IMR-90 (cell line): ENCODE data around the gene ATIC. TPM values are rescaled to one million over a fixed set of nuclear protein-coding genes. Genes with fewer than 3 reads are reported as not detected.
A peak's percentile ranks its signal among the peaks of the same experiment; 100 is the strongest.

Experiments used
- ATAC-seq: fragments of 200-7000 bp; cut with Tn5 transposase; 2 replicates; pipeline ENCODE4 v1.9.1; 2020; ENCODE audit warnings: low read depth, mild to moderate bottlenecking, moderate library complexity
- BruUV-seq: library from RNA; stranded (reverse); fragments of 400-500 nt; replicated peaks from 2 replicates; lab custom pipeline; 2021; lab: Mats Ljungman, UMichigan
- CTCF ChIA-PET: fragments of 300-600 bp; formaldehyde crosslinking; extraction: SDS; loops from one replicate; lab custom pipeline; 2021; ENCODE audit warnings: antibody characterized with exemption; lab: Yijun Ruan, JAX
- POLR2A ChIA-PET: fragments of 300-600 bp; sonication (Branson Sonifier 250); formaldehyde crosslinking; loops from one replicate; lab custom pipeline; 2022; ENCODE audit warnings: antibody characterized with exemption; ENCODE audit not compliant: unreplicated experiment; lab: Charles Lee
- DNase-seq: peaks from one replicate; pipeline ENCODE4 v3.0.0; 2013
- H2AFZ ChIP-seq: replicated peaks from 2 replicates; pipeline ENCODE3; 2013; ENCODE audit warnings: low read length, mild to moderate bottlenecking; ENCODE audit not compliant: poor library complexity
- H2AK5ac ChIP-seq: 2 replicates; pipeline ENCODE4 v1.6.1; 2013; ENCODE audit warnings: low read depth, low read length, inconsistent platforms
- H2AK9ac ChIP-seq: replicated peaks from 2 replicates; pipeline ENCODE3; 2013; ENCODE audit warnings: mild to moderate bottlenecking, low read depth, low read length, moderate library complexity; ENCODE audit not compliant: poor library complexity
- H2BK120ac ChIP-seq: 2 replicates; pipeline ENCODE4 v1.6.1; 2013; ENCODE audit warnings: low read depth, low read length, inconsistent platforms
- H2BK15ac ChIP-seq: 3 replicates; pipeline ENCODE4 v1.6.1; 2013; ENCODE audit warnings: low read depth, low read length, inconsistent platforms
- H2BK20ac ChIP-seq: 2 replicates; pipeline ENCODE4 v1.6.1; 2013; ENCODE audit warnings: low read depth, mild to moderate bottlenecking, inconsistent platforms, low read length, moderate library complexity
- H2BK5ac ChIP-seq: 2 replicates; pipeline ENCODE4 v1.6.1; 2013; ENCODE audit warnings: mild to moderate bottlenecking, low read depth, low read length, inconsistent platforms; ENCODE audit not compliant: poor library complexity, severe bottlenecking
- H3K14ac ChIP-seq: replicated peaks from 2 replicates; pipeline ENCODE4 v1.6.1; 2013; ENCODE audit warnings: low read depth, low read length, inconsistent platforms
- H3K18ac ChIP-seq: 2 replicates; pipeline ENCODE4 v1.6.1; 2013; ENCODE audit warnings: low read depth, low read length, control low read depth
- H3K23ac ChIP-seq: 2 replicates; pipeline ENCODE4 v1.6.1; 2013; ENCODE audit warnings: low read depth, low read length, inconsistent platforms
- H3K27ac ChIP-seq: 2 replicates; pipeline ENCODE4 v1.5.1; 2013; ENCODE audit warnings: mild to moderate bottlenecking, control low read depth, low read length; ENCODE audit not compliant: insufficient read depth
- H3K27me3 ChIP-seq: 2 replicates; pipeline ENCODE4 v1.6.1; 2013; ENCODE audit warnings: low read length; ENCODE audit not compliant: control insufficient read depth, insufficient read depth
- H3K36me3 ChIP-seq: 2 replicates; pipeline ENCODE4 v1.6.1; 2013; ENCODE audit warnings: low read length, mixed read lengths; ENCODE audit not compliant: control insufficient read depth, insufficient read depth
- H3K4ac ChIP-seq: 2 replicates; pipeline ENCODE4 v1.6.1; 2013; ENCODE audit warnings: low read depth, low read length, inconsistent platforms
- H3K4me1 ChIP-seq: 2 replicates; pipeline ENCODE4 v1.6.1; 2013; ENCODE audit warnings: low read length, mixed read lengths; ENCODE audit not compliant: control insufficient read depth, insufficient read depth
- H3K4me2 ChIP-seq: 2 replicates; pipeline ENCODE4 v1.6.1; 2013; ENCODE audit warnings: low read depth, mild to moderate bottlenecking, control low read depth, low read length, moderate library complexity
- H3K4me3 ChIP-seq: 2 replicates; pipeline ENCODE4 v1.5.1; 2013; ENCODE audit warnings: low read depth, mild to moderate bottlenecking, control low read depth, low read length, moderate library complexity; ENCODE audit not compliant: insufficient read depth
- H3K56ac ChIP-seq: 2 replicates; pipeline ENCODE4 v1.6.1; 2013; ENCODE audit warnings: low read length, inconsistent platforms; ENCODE audit not compliant: insufficient read depth; ENCODE audit errors: extremely low read depth
- H3K79me1 ChIP-seq, 2 experiments: 2 replicates each; pipeline ENCODE4 v1.6.1; 2013; ENCODE audit warnings: low read length in 2 of 2, inconsistent platforms in 1 of 2, low read depth in 1 of 2
- H3K9ac ChIP-seq: 2 replicates; pipeline ENCODE4 v1.6.1; 2013; ENCODE audit warnings: low read depth, low read length, control low read depth
- H3K9me1 ChIP-seq: 2 replicates; pipeline ENCODE4 v1.6.1; 2013; ENCODE audit warnings: low read length, inconsistent platforms; ENCODE audit not compliant: insufficient read depth
- H3K9me3 ChIP-seq: 2 replicates; pipeline ENCODE4 v1.6.1; 2013; ENCODE audit warnings: low read length; ENCODE audit not compliant: control insufficient read depth, insufficient read depth
- H4K20me1 ChIP-seq: 2 replicates; pipeline ENCODE4 v1.6.1; 2013; ENCODE audit warnings: low read length, inconsistent platforms; ENCODE audit not compliant: insufficient read depth
- H4K5ac ChIP-seq: 2 replicates; pipeline ENCODE4 v1.6.1; 2013; ENCODE audit warnings: mild to moderate bottlenecking, low read depth, low read length, control low read depth
- H4K8ac ChIP-seq, 2 experiments: 2 replicates each; pipeline ENCODE4 v1.6.1; 2013; ENCODE audit warnings: low read depth in 2 of 2, low read length in 2 of 2, control low read depth in 1 of 2, inconsistent platforms in 1 of 2
- H4K91ac ChIP-seq: 2 replicates; pipeline ENCODE4 v1.6.1; 2013; ENCODE audit warnings: low read depth, low read length, inconsistent platforms; ENCODE audit not compliant: insufficient read depth
- BHLHE40 ChIP-seq: fragments of 150-350 bp; IDR thresholded peaks from 2 replicates; pipeline ENCODE4 v1.6.1; 2016; ENCODE audit warnings: mild to moderate bottlenecking, low read depth, low read length
- CEBPB ChIP-seq: IDR thresholded peaks from 2 replicates; pipeline ENCODE4 v1.6.1; 2012; ENCODE audit warnings: low read depth, low read length, improper control_type of control experiment
- CHD1 ChIP-seq: IDR thresholded peaks from 2 replicates; pipeline ENCODE4 v1.6.1; 2012; ENCODE audit warnings: low read depth, low read length, improper control_type of control experiment
- CTCF ChIP-seq: conservative IDR thresholded peaks from 2 replicates; pipeline ENCODE4 v1.5.1; 2012; ENCODE audit warnings: mild to moderate bottlenecking, low read depth, low read length, improper control_type of control experiment
- FOS ChIP-seq: fragments of 150-350 bp; IDR thresholded peaks from 2 replicates; pipeline ENCODE4 v1.6.1; 2016; ENCODE audit warnings: low read depth, low read length
- MAFK ChIP-seq: IDR thresholded peaks from 2 replicates; pipeline ENCODE4 v1.6.1; 2012; ENCODE audit warnings: low read depth, low read length, improper control_type of control experiment
- MAZ ChIP-seq: IDR thresholded peaks from 2 replicates; pipeline ENCODE4 v1.6.1; 2012; ENCODE audit warnings: low read depth, mild to moderate bottlenecking, low read length, improper control_type of control experiment, moderate library complexity, borderline replicate concordance
- MXI1 ChIP-seq: IDR thresholded peaks from 2 replicates; pipeline ENCODE4 v1.6.1; 2012; ENCODE audit warnings: low read depth, mild to moderate bottlenecking, low read length, moderate library complexity, borderline replicate concordance
- POLR2A ChIP-seq: IDR thresholded peaks from 2 replicates; pipeline ENCODE4 v1.6.1; 2012; ENCODE audit warnings: mild to moderate bottlenecking, low read depth, low read length
- RAD21 ChIP-seq: IDR thresholded peaks from 2 replicates; pipeline ENCODE4 v1.6.1; 2012; ENCODE audit warnings: low read length, improper control_type of control experiment
- RCOR1 ChIP-seq: IDR thresholded peaks from 2 replicates; pipeline ENCODE4 v1.6.1; 2012; ENCODE audit warnings: mild to moderate bottlenecking, low read length, improper control_type of control experiment; ENCODE audit not compliant: insufficient replicate concordance
- SMC3 ChIP-seq: fragments of 150-350 bp; IDR thresholded peaks from 2 replicates; pipeline ENCODE4 v1.6.1; 2016; ENCODE audit warnings: low read depth, mild to moderate bottlenecking, antibody characterized with exemption, low read length, moderate library complexity
- WGBS, 2 experiments: methylation state at CpG; one replicate each; pipeline versions ENCODE4 v1.1.5 to v1.1.7; 2013; ENCODE audit warnings: missing lambda C conversion rate in 2 of 2; ENCODE audit not compliant: insufficient read length in 1 of 2; ENCODE audit errors: extremely low coverage in 2 of 2; 5-methylcytosine and 5-hydroxymethylcytosine counted together
- dilution Hi-C: fragments of 300-500 bp; cut with HindIII; formaldehyde crosslinking; loops from one replicate; pipeline ENCODE4 v1.14.3; 2018; ENCODE audit warnings: low sequenced_read_pairs; ENCODE audit not compliant: unreplicated experiment
- in situ Hi-C: fragments of 300-500 bp; cut with MboI; formaldehyde crosslinking; loops from 3 replicates; pipeline ENCODE4 v1.14.3; 2019; ENCODE audit warnings: low sequenced_read_pairs, inconsistent platforms, mixed read lengths
- intact Hi-C: fragments of 100-400 bp; cut with micrococcal nuclease; formaldehyde crosslinking; loops from 2 replicates; pipeline ENCODE4 v1.10.0; 2022
- polyA plus RNA-seq, 3 experiments: library from polyadenylated mRNA; depleted of rRNA; stranded (reverse); fragments of >200 nt; gene quantifications; 2 replicates each; pipeline ENCODE4 v1.2.3, GENCODE V29; 2012; ENCODE audit warnings: low replicate concordance in 1 of 3
- total RNA-seq: library from RNA; depleted of rRNA; stranded (reverse); fragments of >200 nt; gene quantifications from 2 replicates; pipeline ENCODE4 v1.2.3, GENCODE V29; 2012

The ATIC gene
- total and polyA plus RNA-seq, 2 of the 4 experiments (the other 2 are of a cell fraction) = 30.5 to 101 TPM

- peaks cover 65% of the 10 kb centered on the region for H3K36me3 ChIP-seq
- peaks cover 8% of the 10 kb centered on the region; the same call in 1 of the 2 replicates for H3K9me1 ChIP-seq
- H2AK5ac ChIP-seq = peak overlapping the region; percentile 48; the same call in 1 of the 2 replicates
- H3K27ac ChIP-seq = peak overlapping the region; percentile 87
- no peak for TF ChIP-seq POLR2A
- TF ChIP-seq MAFK = peak; percentile 29; the same call in 1 of the 2 replicates
- TF ChIP-seq RCOR1 = no peak
- TF ChIP-seq CHD1 = no peak
- no peak for TF ChIP-seq MXI1
- no peak for TF ChIP-seq BHLHE40
- TF ChIP-seq CTCF = no peak
- TF ChIP-seq FOS = no peak
- no peak for TF ChIP-seq MAZ
- no peak for TF ChIP-seq RAD21
- TF ChIP-seq CEBPB = peak; percentile 92
- TF ChIP-seq SMC3 = peak; percentile 8; the same call in 1 of the 2 replicates
- H2AK9ac ChIP-seq = no peak overlapping the region
- in situ Hi-C loops (no loop called here), dilution Hi-C loops (no loop called here), intact Hi-C loops (no loop called here)
- no peak overlapping the region for H2BK20ac ChIP-seq
- WGBS, 2 experiments = no CpG with 5 or more reads among the region's 2 CpGs
- peak overlapping the region; percentile 20 for H4K91ac ChIP-seq
- ChIA-PET CTCF (interaction anchor here (0.7 to 1.4 kb wide), 4 partner anchors 13 to 522 kb away, joined by 3 to 5 read pairs (median 4); no protein-coding TSS in a partner anchor), POLR2A (interaction anchor here (0.6 kb wide), 1 partner anchor 943 kb away, joined by 4 read pairs; no protein-coding TSS in a partner anchor)
- ATAC-seq (peak; percentile 50), DNase-seq (peak; percentile 82)
- no TSS peak for BruUV-seq
- no peak overlapping the region for H2AFZ ChIP-seq
- H3K9ac ChIP-seq = peak overlapping the region; percentile 31; the same call in 1 of the 2 replicates
- H3K4ac ChIP-seq = peak overlapping the region; percentile 70; the same call in 1 of the 2 replicates
- peaks cover 19% of the 10 kb centered on the region for H4K20me1 ChIP-seq
- peak overlapping the region; percentile 81 for H2BK120ac ChIP-seq
- H3K23ac ChIP-seq = peak overlapping the region; percentile 6; the same call in 1 of the 2 replicates
- no peak overlapping the region for H2BK15ac ChIP-seq
- peak overlapping the region; percentile 14; the same call in 1 of the 2 replicates for H4K5ac ChIP-seq
- H3K56ac ChIP-seq = 0 out of 2 replicates have a peak overlapping the region, but pooled peaks have one; percentile 11
- H3K4me3 ChIP-seq = no peak overlapping the region
- peaks cover 13% of the 10 kb centered on the region for H3K4me1 ChIP-seq
- no peak overlapping the region for H3K4me2 ChIP-seq
- peak overlapping the region in 1 of 2 experiments; percentile 58; a peak in 1 of 4 replicates for H4K8ac ChIP-seq
- no peaks in the 10 kb centered on the region for H3K9me3 ChIP-seq
- H2BK5ac ChIP-seq = peak overlapping the region; percentile 79
- H3K18ac ChIP-seq = peak overlapping the region; percentile 53; the same call in 1 of the 2 replicates
- H3K79me1 ChIP-seq = peaks cover 38 to 62% of the 10 kb centered on the region in 2 experiments
- no peaks in the 10 kb centered on the region for H3K27me3 ChIP-seq
- no peak overlapping the region; the same call in 1 of the 2 replicates for H3K14ac ChIP-seq
These were observed 84.9 kb downstream of the ATIC start for GRCh38 chr2:215396595-215397313.
